ENCODE measurements around the gene GET4.

DNA sequence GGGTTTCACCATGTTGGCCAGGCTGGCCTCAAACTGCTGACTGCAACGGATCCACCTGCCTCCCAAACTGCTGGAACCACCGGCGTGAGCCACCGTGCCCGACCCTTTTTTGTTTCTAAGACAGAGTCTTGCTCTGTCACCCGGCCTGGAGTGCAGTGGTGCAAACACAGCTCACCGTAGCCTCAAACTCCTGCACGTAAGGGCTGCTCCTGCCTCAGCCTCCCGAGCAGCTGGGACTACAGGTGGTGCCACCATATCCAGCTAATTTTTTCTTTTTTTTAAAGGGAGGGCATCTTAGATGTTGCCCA, 41.7 kb downstream of the GET4 start:
- TF ChIP-seq JUND (IDR thresholded peaks at IDR 0.05) (no peak), YY1 (IDR thresholded peaks at IDR 0.05; ENCODE audit: low read depth) (no peak), POLR2AphosphoS5 (IDR thresholded peaks at IDR 0.05; ENCODE audit: low read depth, low read length) (no peak), EZH2phosphoT487 (IDR thresholded peaks at IDR 0.05; ENCODE audit: borderline replicate concordance, low read depth) (no peak), MAX (IDR thresholded peaks at IDR 0.05; ENCODE audit: low read depth) (no peak), CHD2 (IDR thresholded peaks at IDR 0.05; ENCODE audit: low read length, partially characterized antibody) (no peak), MXI1 (IDR thresholded peaks at IDR 0.05; ENCODE audit: low read depth, low read length) (no peak), RAD21 (IDR thresholded peaks at IDR 0.05; ENCODE audit: low read length) (no peak), EP300 (IDR thresholded peaks at IDR 0.05; ENCODE audit: borderline replicate concordance in 1 of 2, low read depth in 1 of 2, low read length in 1 of 2) (no peak)
- TF ChIP-seq, protein P1, sequence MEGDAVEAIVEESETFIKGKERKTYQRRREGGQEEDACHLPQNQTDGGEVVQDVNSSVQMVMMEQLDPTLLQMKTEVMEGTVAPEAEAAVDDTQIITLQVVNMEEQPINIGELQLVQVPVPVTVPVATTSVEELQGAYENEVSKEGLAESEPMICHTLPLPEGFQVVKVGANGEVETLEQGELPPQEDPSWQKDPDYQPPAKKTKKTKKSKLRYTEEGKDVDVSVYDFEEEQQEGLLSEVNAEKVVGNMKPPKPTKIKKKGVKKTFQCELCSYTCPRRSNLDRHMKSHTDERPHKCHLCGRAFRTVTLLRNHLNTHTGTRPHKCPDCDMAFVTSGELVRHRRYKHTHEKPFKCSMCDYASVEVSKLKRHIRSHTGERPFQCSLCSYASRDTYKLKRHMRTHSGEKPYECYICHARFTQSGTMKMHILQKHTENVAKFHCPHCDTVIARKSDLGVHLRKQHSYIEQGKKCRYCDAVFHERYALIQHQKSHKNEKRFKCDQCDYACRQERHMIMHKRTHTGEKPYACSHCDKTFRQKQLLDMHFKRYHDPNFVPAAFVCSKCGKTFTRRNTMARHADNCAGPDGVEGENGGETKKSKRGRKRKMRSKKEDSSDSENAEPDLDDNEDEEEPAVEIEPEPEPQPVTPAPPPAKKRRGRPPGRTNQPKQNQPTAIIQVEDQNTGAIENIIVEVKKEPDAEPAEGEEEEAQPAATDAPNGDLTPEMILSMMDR (IDR thresholded peaks at IDR 0.05): no peak
